GM18508 (cell line): ENCODE measurements around the gene TM2D1.
"Not testable (repeated sequence)": the region's sequence is repeated elsewhere in the genome, so short reads cannot be mapped to it uniquely, and the experiment has no call there.

Experiments
- ATAC-seq: cut with Tn5 transposase; IDR thresholded peaks from one replicate; pipeline ENCODE4 v1.9.1; 2021; ENCODE audit warnings: moderate number of reproducible peaks; ENCODE audit not compliant: insufficient read depth, unreplicated experiment

Gene TM2D1

GRCh38 chr1:61724506-61724812, 482 bp downstream of the TM2D1 start:
- no peak for ATAC-seq

- not testable (repeated sequence) for ATAC-seq
These were observed 5.8 kb downstream of the TM2D1 start for GRCh38 chr1:61718996-61719663.

GRCh38 chr1:61711969-61712368, 13.0 kb downstream of the TM2D1 start:
- no peak for ATAC-seq

- ATAC-seq: not testable (repeated sequence)
These were observed 13.7 kb downstream of the TM2D1 start for GRCh38 chr1:61711257-61711656.

GRCh38 chr1:61709908-61710289, 15.0 kb downstream of the TM2D1 start:
- ATAC-seq: no peak

GRCh38 chr1:61708953-61709907, 15.7 kb downstream of the TM2D1 start:
- no peak for ATAC-seq

GRCh38 chr1:61699911-61700851, 24.8 kb downstream of the TM2D1 start:
- no peak for ATAC-seq

- ATAC-seq: no peak
These were observed 32.7 kb downstream of the TM2D1 start for GRCh38 chr1:61692155-61692800.

GRCh38 chr1:61687901-61688300, 37.0 kb downstream of the TM2D1 start:
- ATAC-seq: no peak

GRCh38 chr1:61682891-61683290, 42.0 kb downstream of the TM2D1 start:
- no peak for ATAC-seq

GRCh38 chr1:61680500-61680899, 44.4 kb downstream of the TM2D1 start:
- ATAC-seq: no peak

GRCh38 chr1:61676881-61677280, 48.1 kb downstream of the TM2D1 start:
- ATAC-seq: not testable (repeated sequence)

GRCh38 chr1:61674221-61674620, 50.7 kb downstream of the TM2D1 start:
- no peak for ATAC-seq

- no peak for ATAC-seq
These were observed 52.6 kb downstream of the TM2D1 start for GRCh38 chr1:61672376-61672775.

- no peak for ATAC-seq
These were observed 54.5 kb downstream of the TM2D1 start for GRCh38 chr1:61670445-61670844.

GRCh38 chr1:61670016-61670415, 54.9 kb downstream of the TM2D1 start:
- ATAC-seq: no peak

GRCh38 chr1:61659061-61659460, 65.9 kb downstream of the TM2D1 start:
- ATAC-seq: no peak

GRCh38 chr1:61655453-61655852, 69.5 kb downstream of the TM2D1 start:
- ATAC-seq: no peak

GRCh38 chr1:61654067-61654466, 70.9 kb downstream of the TM2D1 start:
- no peak for ATAC-seq
